IMR-90 (cell line): ENCODE data around the gene HS3ST5. TPM values are rescaled to one million over a fixed set of nuclear protein-coding genes. Genes with fewer than 3 reads are reported as not detected.

Experiments
- ATAC-seq: fragments of 200-7000 bp; cut with Tn5 transposase; 2 replicates; pipeline ENCODE4 v1.9.1; 2020; ENCODE audit warnings: low read depth, mild to moderate bottlenecking, moderate library complexity
- BruUV-seq: library from RNA; stranded (reverse); fragments of 400-500 nt; replicated peaks from 2 replicates; lab custom pipeline; 2021; lab: Mats Ljungman, UMichigan
- CTCF ChIA-PET: fragments of 300-600 bp; formaldehyde crosslinking; extraction: SDS; loops from one replicate; lab custom pipeline; 2021; ENCODE audit warnings: antibody characterized with exemption; lab: Yijun Ruan, JAX
- POLR2A ChIA-PET: fragments of 300-600 bp; sonication (Branson Sonifier 250); formaldehyde crosslinking; loops from one replicate; lab custom pipeline; 2022; ENCODE audit warnings: antibody characterized with exemption; ENCODE audit not compliant: unreplicated experiment; lab: Charles Lee
- DNase-seq: peaks from one replicate; pipeline ENCODE4 v3.0.0; 2013
- H2AFZ ChIP-seq: replicated peaks from 2 replicates; pipeline ENCODE3; 2013; ENCODE audit warnings: low read length, mild to moderate bottlenecking; ENCODE audit not compliant: poor library complexity
- H2AK5ac ChIP-seq: 2 replicates; pipeline ENCODE4 v1.6.1; 2013; ENCODE audit warnings: low read depth, low read length, inconsistent platforms
- H2AK9ac ChIP-seq: replicated peaks from 2 replicates; pipeline ENCODE3; 2013; ENCODE audit warnings: mild to moderate bottlenecking, low read depth, low read length, moderate library complexity; ENCODE audit not compliant: poor library complexity
- H2BK120ac ChIP-seq: 2 replicates; pipeline ENCODE4 v1.6.1; 2013; ENCODE audit warnings: low read depth, low read length, inconsistent platforms
- H2BK15ac ChIP-seq: 3 replicates; pipeline ENCODE4 v1.6.1; 2013; ENCODE audit warnings: low read depth, low read length, inconsistent platforms
- H2BK20ac ChIP-seq: 2 replicates; pipeline ENCODE4 v1.6.1; 2013; ENCODE audit warnings: low read depth, mild to moderate bottlenecking, inconsistent platforms, low read length, moderate library complexity
- H2BK5ac ChIP-seq: 2 replicates; pipeline ENCODE4 v1.6.1; 2013; ENCODE audit warnings: mild to moderate bottlenecking, low read depth, low read length, inconsistent platforms; ENCODE audit not compliant: poor library complexity, severe bottlenecking
- H3K14ac ChIP-seq: replicated peaks from 2 replicates; pipeline ENCODE4 v1.6.1; 2013; ENCODE audit warnings: low read depth, low read length, inconsistent platforms
- H3K18ac ChIP-seq: 2 replicates; pipeline ENCODE4 v1.6.1; 2013; ENCODE audit warnings: low read depth, low read length, control low read depth
- H3K23ac ChIP-seq: 2 replicates; pipeline ENCODE4 v1.6.1; 2013; ENCODE audit warnings: low read depth, low read length, inconsistent platforms
- H3K27ac ChIP-seq: 2 replicates; pipeline ENCODE4 v1.5.1; 2013; ENCODE audit warnings: mild to moderate bottlenecking, control low read depth, low read length; ENCODE audit not compliant: insufficient read depth
- H3K27me3 ChIP-seq: 2 replicates; pipeline ENCODE4 v1.6.1; 2013; ENCODE audit warnings: low read length; ENCODE audit not compliant: control insufficient read depth, insufficient read depth
- H3K36me3 ChIP-seq: 2 replicates; pipeline ENCODE4 v1.6.1; 2013; ENCODE audit warnings: low read length, mixed read lengths; ENCODE audit not compliant: control insufficient read depth, insufficient read depth
- H3K4ac ChIP-seq: 2 replicates; pipeline ENCODE4 v1.6.1; 2013; ENCODE audit warnings: low read depth, low read length, inconsistent platforms
- H3K4me1 ChIP-seq: 2 replicates; pipeline ENCODE4 v1.6.1; 2013; ENCODE audit warnings: low read length, mixed read lengths; ENCODE audit not compliant: control insufficient read depth, insufficient read depth
- H3K4me2 ChIP-seq: 2 replicates; pipeline ENCODE4 v1.6.1; 2013; ENCODE audit warnings: low read depth, mild to moderate bottlenecking, control low read depth, low read length, moderate library complexity
- H3K4me3 ChIP-seq: 2 replicates; pipeline ENCODE4 v1.5.1; 2013; ENCODE audit warnings: low read depth, mild to moderate bottlenecking, control low read depth, low read length, moderate library complexity; ENCODE audit not compliant: insufficient read depth
- H3K56ac ChIP-seq: 2 replicates; pipeline ENCODE4 v1.6.1; 2013; ENCODE audit warnings: low read length, inconsistent platforms; ENCODE audit not compliant: insufficient read depth; ENCODE audit errors: extremely low read depth
- H3K79me1 ChIP-seq, 2 experiments: 2 replicates each; pipeline ENCODE4 v1.6.1; 2013; ENCODE audit warnings: low read length in 2 of 2, inconsistent platforms in 1 of 2, low read depth in 1 of 2
- H3K9ac ChIP-seq: 2 replicates; pipeline ENCODE4 v1.6.1; 2013; ENCODE audit warnings: low read depth, low read length, control low read depth
- H3K9me1 ChIP-seq: 2 replicates; pipeline ENCODE4 v1.6.1; 2013; ENCODE audit warnings: low read length, inconsistent platforms; ENCODE audit not compliant: insufficient read depth
- H3K9me3 ChIP-seq: 2 replicates; pipeline ENCODE4 v1.6.1; 2013; ENCODE audit warnings: low read length; ENCODE audit not compliant: control insufficient read depth, insufficient read depth
- H4K20me1 ChIP-seq: 2 replicates; pipeline ENCODE4 v1.6.1; 2013; ENCODE audit warnings: low read length, inconsistent platforms; ENCODE audit not compliant: insufficient read depth
- H4K5ac ChIP-seq: 2 replicates; pipeline ENCODE4 v1.6.1; 2013; ENCODE audit warnings: mild to moderate bottlenecking, low read depth, low read length, control low read depth
- H4K8ac ChIP-seq, 2 experiments: 2 replicates each; pipeline ENCODE4 v1.6.1; 2013; ENCODE audit warnings: low read depth in 2 of 2, low read length in 2 of 2, control low read depth in 1 of 2, inconsistent platforms in 1 of 2
- H4K91ac ChIP-seq: 2 replicates; pipeline ENCODE4 v1.6.1; 2013; ENCODE audit warnings: low read depth, low read length, inconsistent platforms; ENCODE audit not compliant: insufficient read depth
- BHLHE40 ChIP-seq: fragments of 150-350 bp; IDR thresholded peaks from 2 replicates; pipeline ENCODE4 v1.6.1; 2016; ENCODE audit warnings: mild to moderate bottlenecking, low read depth, low read length
- CEBPB ChIP-seq: IDR thresholded peaks from 2 replicates; pipeline ENCODE4 v1.6.1; 2012; ENCODE audit warnings: low read depth, low read length, improper control_type of control experiment
- CHD1 ChIP-seq: IDR thresholded peaks from 2 replicates; pipeline ENCODE4 v1.6.1; 2012; ENCODE audit warnings: low read depth, low read length, improper control_type of control experiment
- CTCF ChIP-seq: conservative IDR thresholded peaks from 2 replicates; pipeline ENCODE4 v1.5.1; 2012; ENCODE audit warnings: mild to moderate bottlenecking, low read depth, low read length, improper control_type of control experiment
- FOS ChIP-seq: fragments of 150-350 bp; IDR thresholded peaks from 2 replicates; pipeline ENCODE4 v1.6.1; 2016; ENCODE audit warnings: low read depth, low read length
- MAFK ChIP-seq: IDR thresholded peaks from 2 replicates; pipeline ENCODE4 v1.6.1; 2012; ENCODE audit warnings: low read depth, low read length, improper control_type of control experiment
- MAZ ChIP-seq: IDR thresholded peaks from 2 replicates; pipeline ENCODE4 v1.6.1; 2012; ENCODE audit warnings: low read depth, mild to moderate bottlenecking, low read length, improper control_type of control experiment, moderate library complexity, borderline replicate concordance
- MXI1 ChIP-seq: IDR thresholded peaks from 2 replicates; pipeline ENCODE4 v1.6.1; 2012; ENCODE audit warnings: low read depth, mild to moderate bottlenecking, low read length, moderate library complexity, borderline replicate concordance
- NFE2L2 ChIP-seq: fragments of 150-350 bp; IDR thresholded peaks from 2 replicates; pipeline ENCODE4 v1.6.1; 2016; ENCODE audit warnings: low read depth, mild to moderate bottlenecking, low read length
- POLR2A ChIP-seq: IDR thresholded peaks from 2 replicates; pipeline ENCODE4 v1.6.1; 2012; ENCODE audit warnings: mild to moderate bottlenecking, low read depth, low read length
- RAD21 ChIP-seq: IDR thresholded peaks from 2 replicates; pipeline ENCODE4 v1.6.1; 2012; ENCODE audit warnings: low read length, improper control_type of control experiment
- RCOR1 ChIP-seq: IDR thresholded peaks from 2 replicates; pipeline ENCODE4 v1.6.1; 2012; ENCODE audit warnings: mild to moderate bottlenecking, low read length, improper control_type of control experiment; ENCODE audit not compliant: insufficient replicate concordance
- RFX5 ChIP-seq: IDR thresholded peaks from 2 replicates; pipeline ENCODE4 v1.8.0; 2012; ENCODE audit warnings: low read depth, mild to moderate bottlenecking, low read length, moderate library complexity
- SMC3 ChIP-seq: fragments of 150-350 bp; IDR thresholded peaks from 2 replicates; pipeline ENCODE4 v1.6.1; 2016; ENCODE audit warnings: low read depth, mild to moderate bottlenecking, antibody characterized with exemption, low read length, moderate library complexity
- USF2 ChIP-seq: fragments of 150-350 bp; IDR thresholded peaks from 2 replicates; pipeline ENCODE4 v1.6.1; 2017; ENCODE audit warnings: mild to moderate bottlenecking, antibody characterized with exemption, low read length, low read depth
- dilution Hi-C: fragments of 300-500 bp; cut with HindIII; formaldehyde crosslinking; loops from one replicate; pipeline ENCODE4 v1.14.3; 2018; ENCODE audit warnings: low sequenced_read_pairs; ENCODE audit not compliant: unreplicated experiment
- in situ Hi-C: fragments of 300-500 bp; cut with MboI; formaldehyde crosslinking; loops from 3 replicates; pipeline ENCODE4 v1.14.3; 2019; ENCODE audit warnings: low sequenced_read_pairs, inconsistent platforms, mixed read lengths
- intact Hi-C: fragments of 100-400 bp; cut with micrococcal nuclease; formaldehyde crosslinking; loops from 2 replicates; pipeline ENCODE4 v1.10.0; 2022
- polyA plus RNA-seq, 3 experiments: library from polyadenylated mRNA; depleted of rRNA; stranded (reverse); fragments of >200 nt; gene quantifications; 2 replicates each; pipeline ENCODE4 v1.2.3, GENCODE V29; 2012; ENCODE audit warnings: low replicate concordance in 1 of 3
- total RNA-seq: library from RNA; depleted of rRNA; stranded (reverse); fragments of >200 nt; gene quantifications from 2 replicates; pipeline ENCODE4 v1.2.3, GENCODE V29; 2012
- TF ChIP-seq, protein P1 (sequence below): fragments of 150-350 bp; IDR thresholded peaks from 2 replicates; pipeline ENCODE4 v1.6.1; 2016; ENCODE audit warnings: low read depth, mild to moderate bottlenecking, low read length, moderate library complexity, borderline replicate concordance

The HS3ST5 gene
- total and polyA plus RNA-seq, 2 of the 4 experiments (the other 2 are of a cell fraction) = not detected

- intact Hi-C loops (no loop called here), in situ Hi-C loops (no loop called here)
- BruUV-seq = no TSS peak
Measured at GRCh38 chr6:114164207-114164606, 178.6 kb downstream of the HS3ST5 start.

More at GRCh38 chr6:114164207-114164606, 178.6 kb downstream of the HS3ST5 start:
- Histone ChIP-seq H3K4me1 (no peaks in the 10 kb centered on the region), H3K23ac (no peak overlapping the region), H4K91ac (no peak overlapping the region), H2BK5ac (no peak overlapping the region), H3K4ac (no peak overlapping the region), H3K4me2 (no peak overlapping the region), H3K27ac (no peak overlapping the region), H3K18ac (no peak overlapping the region), H4K20me1 (no peaks in the 10 kb centered on the region), H2AK9ac (no peak overlapping the region), H3K36me3 (no peaks in the 10 kb centered on the region), H3K9me3 (no peaks in the 10 kb centered on the region), H3K27me3 (peaks cover 3% of the 10 kb centered on the region; the same call in 1 of the 2 replicates), H3K14ac (no peak overlapping the region), H4K8ac (no peak overlapping the region), H2BK15ac (no peak overlapping the region), H3K56ac (no peak overlapping the region), H2AFZ (no peak overlapping the region), H2BK20ac (no peak overlapping the region), H3K79me1 (no peaks in the 10 kb centered on the region), H4K5ac (no peak overlapping the region), H2BK120ac (no peak overlapping the region), H2AK5ac (no peak overlapping the region), H3K9ac (no peak overlapping the region), H3K4me3 (no peak overlapping the region), H3K9me1 (no peaks in the 10 kb centered on the region)
- no peak for DNase-seq
- CTCF ChIA-PET = no interaction called here
- POLR2A ChIA-PET = no interaction called here
- TF ChIP-seq RFX5 (no peak), CTCF (no peak), MXI1 (no peak), CHD1 (no peak), BHLHE40 (no peak), SMC3 (no peak), MAFK (no peak), CEBPB (no peak), USF2 (no peak), MAZ (no peak), POLR2A (no peak), RAD21 (no peak), FOS (no peak), RCOR1 (no peak), NFE2L2 (no peak)
- TF ChIP-seq, protein P1, sequence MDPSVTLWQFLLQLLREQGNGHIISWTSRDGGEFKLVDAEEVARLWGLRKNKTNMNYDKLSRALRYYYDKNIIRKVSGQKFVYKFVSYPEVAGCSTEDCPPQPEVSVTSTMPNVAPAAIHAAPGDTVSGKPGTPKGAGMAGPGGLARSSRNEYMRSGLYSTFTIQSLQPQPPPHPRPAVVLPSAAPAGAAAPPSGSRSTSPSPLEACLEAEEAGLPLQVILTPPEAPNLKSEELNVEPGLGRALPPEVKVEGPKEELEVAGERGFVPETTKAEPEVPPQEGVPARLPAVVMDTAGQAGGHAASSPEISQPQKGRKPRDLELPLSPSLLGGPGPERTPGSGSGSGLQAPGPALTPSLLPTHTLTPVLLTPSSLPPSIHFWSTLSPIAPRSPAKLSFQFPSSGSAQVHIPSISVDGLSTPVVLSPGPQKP = no peak
- dilution Hi-C loops = no loop called here
- no peak for ATAC-seq
